Activated CD8-positive, alpha-beta T cell treated with anti-CD3 and anti-CD28 coated beads, Interleukin-2, amount 10 ng/mL, durations not matched to agents 7 days and 5 days (primary cell): ENCODE results near the gene CACNA1B. TPM values are rescaled to one million over a fixed set of nuclear protein-coding genes. Genes with fewer than 3 reads are reported as not detected.
A peak's percentile ranks its signal among the peaks of the same experiment; 100 is the strongest.

Experiments used
- ATAC-seq: fragments of 150-1000 bp; cut with Tn5 transposase; one replicate; pipeline ENCODE4 v1.10.0; 2021; ENCODE audit warnings: moderate library complexity
- CTCF ChIA-PET: fragments of 350-600 bp; sonication (Branson Sonifier 250); formaldehyde crosslinking; loops from one replicate; lab custom pipeline; 2021; ENCODE audit warnings: antibody characterized with exemption; lab: Charles Lee
- POLR2A ChIA-PET: fragments of 350-600 bp; sonication (Branson Sonifier 250); formaldehyde crosslinking; loops from one replicate; lab custom pipeline; 2021; ENCODE audit warnings: antibody characterized with exemption; lab: Charles Lee
- DNase-seq: peaks from one replicate; pipeline ENCODE4 v3.0.0-alpha.2; 2020
- H3K27ac Mint-ChIP-seq: one replicate; pipeline ENCODE4 v1.8.0; 2021; ENCODE audit warnings: mild to moderate bottlenecking, mixed read lengths
- H3K27me3 Mint-ChIP-seq: one replicate; pipeline ENCODE4 v1.8.0; 2021; ENCODE audit warnings: low read depth, mixed read lengths
- H3K36me3 Mint-ChIP-seq: one replicate; pipeline ENCODE4 v1.8.0; 2021; ENCODE audit warnings: low read depth, mixed read lengths
- H3K4me1 Mint-ChIP-seq: one replicate; pipeline ENCODE4 v1.8.0; 2021; ENCODE audit warnings: low read depth, mixed read lengths
- H3K4me3 Mint-ChIP-seq: one replicate; pipeline ENCODE4 v1.8.0; 2021; ENCODE audit warnings: mild to moderate bottlenecking, mixed read lengths
- H3K9me3 Mint-ChIP-seq: one replicate; pipeline ENCODE4 v1.8.0; 2022; ENCODE audit warnings: mixed read lengths; ENCODE audit not compliant: insufficient read depth
- total RNA-seq, 2 experiments: library from RNA; stranded (reverse); gene quantifications; one replicate each; pipeline ENCODE4 v1.2.3, GENCODE V29; 2021

CACNA1B gene
- total RNA-seq, 2 experiments from 2014 or later = not detected

DNA sequence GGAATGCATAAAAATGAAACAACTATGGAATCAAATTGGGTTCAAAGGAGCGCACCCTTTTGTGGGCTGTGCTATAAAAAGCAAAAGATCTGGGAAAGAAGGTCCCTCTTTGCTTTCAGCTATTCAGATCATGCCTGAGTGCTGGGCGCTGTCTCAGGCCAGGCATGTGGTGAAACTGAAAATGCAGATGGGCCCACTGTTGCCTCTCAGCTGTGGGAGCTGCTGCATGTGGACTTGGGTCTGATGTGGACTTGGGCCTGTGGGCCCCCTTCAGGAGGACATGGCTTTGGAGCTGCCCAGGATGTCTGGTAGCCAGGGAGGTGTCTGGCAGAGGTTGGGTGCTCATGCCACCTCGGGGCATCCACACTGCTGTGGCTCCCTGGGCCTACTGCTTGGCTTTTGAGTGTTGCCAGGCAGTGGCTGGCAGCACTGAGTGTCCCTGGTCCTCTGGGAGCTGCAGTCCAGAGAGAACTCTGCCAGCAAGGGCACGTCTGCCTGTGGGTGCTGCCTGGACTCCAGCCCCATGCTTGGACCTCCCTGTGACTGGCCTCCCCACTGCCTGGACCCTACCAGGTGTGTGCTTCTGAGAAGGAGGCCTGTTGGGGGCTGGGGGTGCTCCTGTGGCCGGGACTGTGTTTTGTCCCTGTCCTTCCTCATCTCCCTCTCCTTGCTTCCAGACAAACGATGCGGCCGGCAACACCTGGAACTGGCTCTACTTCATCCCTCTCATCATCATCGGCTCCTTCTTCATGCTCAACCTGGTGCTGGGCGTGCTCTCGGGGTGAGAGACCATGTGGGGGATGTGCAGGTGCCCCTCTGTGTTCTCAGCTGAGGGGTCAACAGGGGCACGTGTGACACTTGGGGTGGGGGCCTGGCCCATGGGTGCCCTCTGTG is 74.3 kb downstream of the CACNA1B start:
- Mint-ChIP-seq H3K4me3 (no peak overlapping the region), H3K27me3 (no peaks in the 10 kb centered on the region), H3K4me1 (no peaks in the 10 kb centered on the region), H3K9me3 (peaks cover 7% of the 10 kb centered on the region), H3K36me3 (no peaks in the 10 kb centered on the region), H3K27ac (no peak overlapping the region)
- POLR2A ChIA-PET = no interaction called here
- DNase-seq (no peak), ATAC-seq (no peak)
- CTCF ChIA-PET = no interaction called here

DNA sequence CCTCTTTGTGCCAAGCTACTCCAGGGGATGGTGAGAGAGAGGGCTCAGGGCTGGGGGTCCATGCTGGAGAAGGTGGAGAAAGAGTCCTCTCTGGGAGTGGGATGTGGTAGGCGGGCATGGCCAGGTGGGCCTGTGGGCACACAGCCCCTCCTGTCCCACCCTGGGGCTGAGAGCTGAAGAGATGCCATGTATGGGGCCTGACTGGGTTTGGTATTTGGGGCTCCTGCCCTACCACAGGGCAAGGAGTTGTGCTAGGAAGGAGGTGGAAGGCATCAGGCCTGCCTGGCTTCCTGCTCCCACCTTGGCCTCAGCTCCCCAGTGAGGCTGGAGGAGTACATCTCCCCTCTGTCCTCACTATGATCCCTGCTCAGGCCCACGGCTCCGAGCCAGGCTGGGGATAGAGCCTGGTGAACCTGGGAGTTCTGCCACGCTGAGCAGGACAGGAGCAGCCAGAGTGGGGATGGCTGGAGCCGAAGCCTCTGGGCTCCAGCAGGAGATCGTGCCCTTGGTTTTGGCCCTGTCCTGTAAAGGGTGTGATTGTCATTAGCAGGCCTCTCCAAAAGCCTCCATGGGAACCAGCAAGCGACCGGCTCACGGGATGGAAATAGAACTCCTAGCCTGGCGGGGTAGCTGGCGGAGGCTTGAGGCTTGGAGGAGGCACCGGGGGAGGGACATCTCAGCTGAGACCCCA is 75.5 kb downstream of the CACNA1B start:
- no peak for DNase-seq
- Mint-ChIP-seq H3K4me1 (no peaks in the 10 kb centered on the region), H3K36me3 (no peaks in the 10 kb centered on the region), H3K4me3 (no peak overlapping the region), H3K27me3 (no peaks in the 10 kb centered on the region), H3K27ac (no peak overlapping the region), H3K9me3 (no peaks in the 10 kb centered on the region)
- POLR2A ChIA-PET = no interaction called here
- no peak for ATAC-seq
- CTCF ChIA-PET = no interaction called here

- Mint-ChIP-seq H3K27ac (no peak overlapping the region), H3K36me3 (no peaks in the 10 kb centered on the region), H3K9me3 (no peaks in the 10 kb centered on the region), H3K4me1 (no peaks in the 10 kb centered on the region), H3K4me3 (no peak overlapping the region), H3K27me3 (no peaks in the 10 kb centered on the region)
- POLR2A ChIA-PET = interaction anchor here (0.6 kb wide), 1 partner anchor 113 kb away, joined by 3 read pairs; no protein-coding TSS in a partner anchor
- peak; percentile 20 for ATAC-seq
- CTCF ChIA-PET = no interaction called here
- no peak for DNase-seq
These were observed 76.3 kb downstream of the CACNA1B start for GRCh38 chr9:137953683-137954438.

- Mint-ChIP-seq H3K27me3 (no peaks in the 10 kb centered on the region), H3K36me3 (no peaks in the 10 kb centered on the region), H3K4me3 (no peak overlapping the region), H3K4me1 (no peaks in the 10 kb centered on the region), H3K27ac (no peak overlapping the region), H3K9me3 (no peaks in the 10 kb centered on the region)
- no peak for ATAC-seq
- no peak for DNase-seq
- ChIA-PET CTCF (no interaction called here), POLR2A (no interaction called here)
These were observed 77.6 kb downstream of the CACNA1B start for GRCh38 chr9:137955224-137955570.

DNA sequence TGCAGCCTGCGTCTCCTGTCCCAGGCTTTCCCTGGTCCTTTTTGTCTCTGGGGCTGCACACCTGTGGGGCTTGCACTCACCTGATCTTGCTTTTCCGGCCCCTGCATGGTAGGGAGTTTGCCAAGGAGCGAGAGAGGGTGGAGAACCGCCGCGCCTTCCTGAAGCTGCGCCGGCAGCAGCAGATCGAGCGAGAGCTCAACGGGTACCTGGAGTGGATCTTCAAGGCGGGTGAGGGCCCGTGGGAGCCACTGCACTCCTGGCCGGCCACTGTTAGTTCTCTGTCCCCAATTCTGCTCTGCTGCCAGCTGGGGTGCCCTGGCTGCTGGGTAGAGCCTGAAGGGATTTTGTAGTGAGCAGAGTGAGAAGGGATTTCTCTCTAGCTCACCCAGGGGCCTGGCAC is 78.0 kb downstream of the CACNA1B start:
- Mint-ChIP-seq H3K9me3 (no peaks in the 10 kb centered on the region), H3K27me3 (no peaks in the 10 kb centered on the region), H3K27ac (no peak overlapping the region), H3K4me1 (no peaks in the 10 kb centered on the region), H3K4me3 (no peak overlapping the region), H3K36me3 (no peaks in the 10 kb centered on the region)
- ATAC-seq (no peak), DNase-seq (no peak)
- ChIA-PET POLR2A (no interaction called here), CTCF (no interaction called here)

DNA sequence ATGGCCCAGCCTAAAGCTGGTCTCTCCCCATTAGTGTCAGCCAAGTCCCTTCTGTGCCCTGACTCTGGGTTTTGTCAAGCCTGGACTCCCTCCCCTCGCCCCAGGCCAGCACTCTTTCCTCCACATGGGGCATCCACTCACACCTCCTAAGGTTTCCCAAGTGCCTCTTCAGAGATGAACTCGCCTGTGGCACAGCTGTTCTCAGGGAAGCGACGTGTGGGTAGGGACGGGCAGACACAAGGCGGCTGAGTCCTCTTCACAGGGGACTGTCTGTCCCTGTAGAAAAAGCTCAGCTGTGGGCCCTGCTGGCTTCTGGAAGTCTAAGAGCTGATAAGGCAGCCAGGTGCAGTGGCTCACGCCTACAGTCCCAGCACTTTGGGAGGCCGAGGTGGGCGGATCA is 78.5 kb downstream of the CACNA1B start:
- ChIA-PET POLR2A (no interaction called here), CTCF (no interaction called here)
- Mint-ChIP-seq H3K4me1 (no peaks in the 10 kb centered on the region), H3K9me3 (no peaks in the 10 kb centered on the region), H3K27ac (no peak overlapping the region), H3K36me3 (no peaks in the 10 kb centered on the region), H3K27me3 (no peaks in the 10 kb centered on the region), H3K4me3 (no peak overlapping the region)
- no peak for DNase-seq
- ATAC-seq = no peak

DNA sequence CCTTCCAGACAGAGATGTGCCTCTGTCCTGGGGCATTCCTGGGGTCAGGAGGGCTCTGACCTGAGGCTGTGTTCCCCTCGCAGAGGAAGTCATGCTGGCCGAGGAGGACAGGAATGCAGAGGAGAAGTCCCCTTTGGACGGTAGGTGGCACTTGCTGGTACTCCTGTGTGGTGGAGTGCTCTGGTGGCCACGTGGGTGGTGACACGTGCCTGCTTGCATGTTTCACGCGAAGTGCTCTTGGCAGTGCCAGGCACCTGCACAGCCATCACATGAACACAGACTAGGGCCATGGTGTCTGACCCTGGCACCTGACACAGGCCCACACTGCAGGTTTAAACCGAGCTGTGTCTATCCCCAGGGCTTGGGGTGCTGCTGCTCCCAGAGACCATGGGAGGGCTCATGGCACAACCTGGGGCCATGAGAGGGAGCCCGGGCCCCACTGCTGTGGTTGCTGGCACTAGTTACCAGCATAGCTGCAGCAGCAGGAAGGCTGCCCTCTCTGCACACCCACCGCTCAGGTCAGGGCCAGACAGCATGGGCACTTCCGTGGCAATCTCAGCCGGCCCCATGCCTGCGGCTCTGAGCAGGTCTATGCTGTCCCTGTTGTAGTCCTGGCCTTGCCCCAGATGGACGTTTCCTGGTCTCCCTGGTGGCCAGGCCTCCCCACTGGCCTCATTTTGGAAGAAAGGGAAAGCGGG is 79.3 kb downstream of the CACNA1B start:
- DNase-seq (no peak), ATAC-seq (no peak)
- H3K27me3 Mint-ChIP-seq = peaks cover 3% of the 10 kb centered on the region
- H3K4me3 Mint-ChIP-seq = no peak overlapping the region
- no peak overlapping the region for H3K27ac Mint-ChIP-seq
- POLR2A ChIA-PET = no interaction called here
- no peaks in the 10 kb centered on the region for H3K9me3 Mint-ChIP-seq
- no peaks in the 10 kb centered on the region for H3K4me1 Mint-ChIP-seq
- CTCF ChIA-PET = no interaction called here
- H3K36me3 Mint-ChIP-seq = no peaks in the 10 kb centered on the region

- no peak for ATAC-seq
- POLR2A ChIA-PET = no interaction called here
- CTCF ChIA-PET = no interaction called here
- H3K4me1 Mint-ChIP-seq = no peaks in the 10 kb centered on the region
- DNase-seq = no peak
- no peak overlapping the region for H3K27ac Mint-ChIP-seq
- H3K9me3 Mint-ChIP-seq = no peaks in the 10 kb centered on the region
- H3K36me3 Mint-ChIP-seq = no peaks in the 10 kb centered on the region
- no peak overlapping the region for H3K4me3 Mint-ChIP-seq
- peaks cover 8% of the 10 kb centered on the region for H3K27me3 Mint-ChIP-seq
These were observed 82.2 kb downstream of the CACNA1B start for GRCh38 chr9:137959641-137960411.

DNA sequence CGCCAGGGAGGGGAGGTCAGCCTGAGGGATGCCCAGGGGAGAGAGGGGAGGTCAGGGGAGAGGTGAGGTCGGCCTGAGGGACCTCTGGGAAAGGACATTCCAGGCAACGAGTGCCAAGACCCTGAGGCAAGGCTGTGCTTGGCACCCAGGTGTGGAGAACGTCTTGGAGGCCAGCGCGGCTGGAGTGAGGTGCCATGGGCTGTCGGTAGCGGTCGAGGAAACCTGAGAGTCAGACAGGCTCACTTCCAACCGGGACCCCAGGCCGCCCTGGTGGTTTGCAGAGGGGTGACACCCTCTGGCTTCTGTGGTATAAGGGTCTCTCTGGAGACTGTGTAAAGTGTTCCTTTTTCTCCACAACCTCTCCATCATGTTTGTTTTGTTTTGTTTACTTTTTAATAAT is 82.9 kb downstream of the CACNA1B start:
- no peaks in the 10 kb centered on the region for H3K9me3 Mint-ChIP-seq
- no peaks in the 10 kb centered on the region for H3K36me3 Mint-ChIP-seq
- CTCF ChIA-PET = no interaction called here
- H3K4me1 Mint-ChIP-seq = no peaks in the 10 kb centered on the region
- DNase-seq (no peak), ATAC-seq (no peak)
- POLR2A ChIA-PET = no interaction called here
- H3K27ac Mint-ChIP-seq = no peak overlapping the region
- peaks cover 8% of the 10 kb centered on the region for H3K27me3 Mint-ChIP-seq
- H3K4me3 Mint-ChIP-seq = no peak overlapping the region

GRCh38 chr9:137963525-137963924 is 85.9 kb downstream of the CACNA1B start:
- ChIA-PET CTCF (no interaction called here), POLR2A (no interaction called here)
- ATAC-seq (no peak), DNase-seq (no peak)
- Mint-ChIP-seq H3K9me3 (no peaks in the 10 kb centered on the region), H3K4me1 (no peaks in the 10 kb centered on the region), H3K27ac (no peak overlapping the region), H3K27me3 (peaks cover 8% of the 10 kb centered on the region), H3K4me3 (no peak overlapping the region), H3K36me3 (no peaks in the 10 kb centered on the region)

GRCh38 chr9:137965177-137965795 is 87.7 kb downstream of the CACNA1B start:
- DNase-seq = no peak
- H3K9me3 Mint-ChIP-seq = no peaks in the 10 kb centered on the region
- POLR2A ChIA-PET = no interaction called here

More at GRCh38 chr9:137965177-137965795, 87.7 kb downstream of the CACNA1B start:
- H3K4me1 Mint-ChIP-seq = no peaks in the 10 kb centered on the region
- H3K27ac Mint-ChIP-seq = no peak overlapping the region
- no peak for ATAC-seq
- H3K27me3 Mint-ChIP-seq = peaks cover 8% of the 10 kb centered on the region
- CTCF ChIA-PET = no interaction called here
- H3K4me3 Mint-ChIP-seq = no peak overlapping the region
- H3K36me3 Mint-ChIP-seq = no peaks in the 10 kb centered on the region
